ENCODE measurements around the gene ANTXR1.

The ANTXR1 gene

DNA sequence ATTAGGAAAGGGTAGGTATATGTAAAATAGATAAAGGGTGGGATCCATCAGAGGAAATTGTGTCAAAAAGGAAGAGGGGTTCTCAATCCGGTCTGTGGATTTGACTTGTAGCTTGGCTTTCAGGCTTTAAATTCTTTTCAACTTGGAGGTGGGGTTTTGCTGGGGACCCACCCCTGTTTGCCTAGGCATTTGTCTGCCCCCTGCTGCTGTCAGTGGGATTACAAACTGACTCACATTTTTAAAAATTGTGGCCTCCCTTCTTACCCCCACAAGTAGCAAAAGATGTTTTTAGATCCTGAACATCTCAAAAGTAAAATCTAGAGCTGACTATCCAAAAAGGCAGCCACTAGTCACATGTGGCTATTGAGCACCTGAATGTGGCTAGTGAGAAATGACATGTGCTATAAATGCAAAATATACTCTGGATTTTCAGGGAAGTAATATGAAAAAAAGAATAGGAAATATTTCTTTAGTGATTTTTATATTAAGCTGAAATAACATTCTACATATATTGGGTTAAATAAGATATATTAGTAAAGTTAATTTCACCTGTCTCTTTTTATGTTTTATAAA lies 195.1 kb downstream of the ANTXR1 start:
- DNase-seq (ENCODE audit: low read depth): peak; percentile 24

DNA sequence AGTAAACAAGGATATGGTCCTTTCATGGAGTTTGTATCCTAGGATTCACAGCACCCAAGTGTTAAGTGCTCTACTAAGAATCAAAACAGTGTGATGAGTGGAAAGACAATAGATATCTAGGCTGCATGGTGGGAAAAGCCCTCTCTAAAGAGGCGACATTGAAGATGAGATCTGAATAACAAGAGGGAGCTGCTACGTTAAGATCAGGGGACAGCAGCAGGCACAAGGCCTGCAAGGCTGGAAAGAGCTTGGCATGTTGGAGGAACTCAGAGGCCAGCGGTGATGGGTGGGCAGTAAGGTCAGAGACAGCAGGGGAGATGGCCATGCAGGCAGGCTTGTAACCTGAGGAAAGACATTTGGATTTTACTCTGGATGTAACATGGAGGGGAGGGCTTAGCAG lies 196.5 kb downstream of the ANTXR1 start:
- TF ChIP-seq, protein P1, sequence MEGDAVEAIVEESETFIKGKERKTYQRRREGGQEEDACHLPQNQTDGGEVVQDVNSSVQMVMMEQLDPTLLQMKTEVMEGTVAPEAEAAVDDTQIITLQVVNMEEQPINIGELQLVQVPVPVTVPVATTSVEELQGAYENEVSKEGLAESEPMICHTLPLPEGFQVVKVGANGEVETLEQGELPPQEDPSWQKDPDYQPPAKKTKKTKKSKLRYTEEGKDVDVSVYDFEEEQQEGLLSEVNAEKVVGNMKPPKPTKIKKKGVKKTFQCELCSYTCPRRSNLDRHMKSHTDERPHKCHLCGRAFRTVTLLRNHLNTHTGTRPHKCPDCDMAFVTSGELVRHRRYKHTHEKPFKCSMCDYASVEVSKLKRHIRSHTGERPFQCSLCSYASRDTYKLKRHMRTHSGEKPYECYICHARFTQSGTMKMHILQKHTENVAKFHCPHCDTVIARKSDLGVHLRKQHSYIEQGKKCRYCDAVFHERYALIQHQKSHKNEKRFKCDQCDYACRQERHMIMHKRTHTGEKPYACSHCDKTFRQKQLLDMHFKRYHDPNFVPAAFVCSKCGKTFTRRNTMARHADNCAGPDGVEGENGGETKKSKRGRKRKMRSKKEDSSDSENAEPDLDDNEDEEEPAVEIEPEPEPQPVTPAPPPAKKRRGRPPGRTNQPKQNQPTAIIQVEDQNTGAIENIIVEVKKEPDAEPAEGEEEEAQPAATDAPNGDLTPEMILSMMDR (conservative IDR thresholded peaks at IDR 0.05; ENCODE audit: control insufficient read depth, insufficient read depth, low read depth, low read length): no peak
- no peak overlapping the region for H3K4me3 ChIP-seq (ENCODE audit: control insufficient read depth, low read depth, low read length)
- no peak for DNase-seq (ENCODE audit: low read depth)

More for the DNA sequence above, 195.1 kb downstream of the ANTXR1 start:
- no peak overlapping the region for H3K4me3 ChIP-seq (ENCODE audit: control insufficient read depth, low read depth, low read length)
- TF ChIP-seq, protein P1 (conservative IDR thresholded peaks at IDR 0.05; ENCODE audit: control insufficient read depth, insufficient read depth, low read depth, low read length): peak; percentile 29

DNA sequence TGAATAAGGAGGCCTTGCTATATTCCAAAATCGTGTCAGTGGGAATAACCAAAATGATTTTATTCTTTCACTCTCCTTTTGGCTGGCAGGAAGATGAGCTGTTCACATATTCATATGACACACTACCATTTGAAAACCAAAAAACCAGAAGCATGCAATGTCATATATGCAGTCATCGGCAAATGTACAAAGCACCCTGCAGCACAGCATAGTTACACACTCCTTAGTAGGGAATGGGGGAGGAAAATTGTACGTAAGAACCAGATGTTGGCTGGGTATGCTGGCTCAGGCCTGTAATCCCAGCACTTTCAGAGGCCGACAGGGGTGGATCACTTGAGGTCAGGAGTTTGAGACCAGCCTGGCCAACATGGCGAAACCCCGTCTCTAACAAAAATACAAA lies 197.4 kb downstream of the ANTXR1 start:
- TF ChIP-seq, protein P1 (conservative IDR thresholded peaks at IDR 0.05; ENCODE audit: control insufficient read depth, insufficient read depth, low read depth, low read length): no peak
- H3K4me3 ChIP-seq (ENCODE audit: control insufficient read depth, low read depth, low read length): no peak overlapping the region
- DNase-seq (ENCODE audit: low read depth): peak; percentile 47

DNA sequence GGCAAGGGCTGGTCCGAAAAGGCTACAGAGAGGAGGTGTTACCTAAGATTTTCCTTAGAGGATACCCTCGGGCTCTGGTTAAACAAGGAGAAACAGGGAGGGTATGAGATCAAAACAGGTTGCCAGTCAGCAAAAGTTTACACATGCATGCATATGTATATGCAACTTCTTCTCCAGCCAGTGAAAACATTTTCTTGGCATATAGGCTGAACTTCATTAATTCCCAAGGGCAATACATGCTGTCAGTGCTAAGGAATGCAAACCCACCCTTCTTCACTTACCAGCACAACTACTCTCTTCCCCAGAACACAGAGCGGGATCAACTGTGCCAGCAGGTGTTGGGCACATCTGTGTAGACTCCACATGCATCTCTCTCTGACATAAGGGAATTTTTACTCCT lies 198.1 kb downstream of the ANTXR1 start:
- peak; percentile 25 for DNase-seq (ENCODE audit: low read depth)
- TF ChIP-seq, protein P1 (conservative IDR thresholded peaks at IDR 0.05; ENCODE audit: control insufficient read depth, insufficient read depth, low read depth, low read length): no peak
- no peak overlapping the region for H3K4me3 ChIP-seq (ENCODE audit: control insufficient read depth, low read depth, low read length)

DNA sequence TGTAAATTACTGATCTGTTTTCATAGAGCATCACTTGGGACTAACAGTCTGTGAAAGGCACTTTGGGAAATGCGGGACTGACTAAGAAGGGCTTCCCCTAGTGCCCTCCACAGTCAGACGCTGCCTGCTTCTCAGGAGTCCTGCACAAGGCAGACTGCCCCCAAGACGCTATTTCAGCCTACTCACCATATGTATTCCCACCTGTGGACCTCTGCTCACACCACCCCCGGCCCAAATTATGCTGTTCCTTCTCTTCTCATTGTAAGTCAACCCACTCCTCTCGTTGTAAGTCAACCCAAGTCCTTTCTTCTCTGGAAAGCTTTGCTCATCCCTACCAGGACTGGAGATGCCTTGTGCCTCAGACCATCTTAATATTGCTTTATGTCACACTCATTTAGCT lies 198.7 kb downstream of the ANTXR1 start:
- TF ChIP-seq, protein P1 (conservative IDR thresholded peaks at IDR 0.05; ENCODE audit: control insufficient read depth, insufficient read depth, low read depth, low read length): no peak
- no peak for DNase-seq (ENCODE audit: low read depth)
- no peak overlapping the region for H3K4me3 ChIP-seq (ENCODE audit: control insufficient read depth, low read depth, low read length)

DNA sequence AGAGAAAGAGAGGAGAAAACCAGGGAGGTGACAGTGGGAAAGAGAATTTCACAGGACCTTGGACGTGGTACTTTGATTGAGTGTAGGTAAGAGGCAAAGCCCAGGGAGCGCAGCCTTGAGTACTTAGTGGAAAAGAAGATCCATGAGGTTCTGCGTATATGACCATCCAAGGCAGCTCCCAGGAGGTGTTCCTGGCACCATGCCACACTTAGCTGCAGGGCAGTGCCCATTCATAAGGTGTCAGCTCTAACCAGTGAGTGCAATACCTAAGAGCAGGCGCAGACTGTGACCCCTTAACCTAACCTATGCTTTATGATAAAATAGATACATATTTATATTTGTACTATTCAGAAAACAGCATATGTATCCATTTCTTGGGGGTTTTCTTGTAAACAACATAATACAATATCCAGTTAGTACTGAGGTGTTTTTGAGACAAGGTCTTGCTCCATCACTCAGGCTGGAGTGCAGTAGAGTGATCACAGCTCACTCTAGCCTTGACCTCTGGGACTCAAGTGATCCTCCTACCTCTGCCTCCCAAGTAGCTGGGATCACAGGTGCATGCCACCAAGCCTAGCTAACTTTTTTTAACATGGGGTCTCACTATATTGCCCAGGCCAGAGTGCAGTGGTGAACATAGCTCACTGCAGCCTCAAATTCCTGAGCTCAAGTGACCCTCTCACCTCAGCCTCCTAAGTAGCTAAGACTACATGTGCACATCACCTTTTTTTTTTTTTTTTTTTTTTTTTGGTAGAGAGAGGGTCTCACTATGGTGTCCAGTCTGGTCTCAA lies 199.5 kb downstream of the ANTXR1 start:
- TF ChIP-seq, protein P1 (conservative IDR thresholded peaks at IDR 0.05; ENCODE audit: control insufficient read depth, insufficient read depth, low read depth, low read length): no peak
- H3K4me3 ChIP-seq (ENCODE audit: control insufficient read depth, low read depth, low read length): no peak overlapping the region
- no peak for DNase-seq (ENCODE audit: low read depth)

Data from fibroblast of mammary gland (primary cell).